Hindlimb muscle (tissue), 1 donor: Measurements from ENCODE around the gene CYCS. TPM values are rescaled to one million over a fixed set of nuclear protein-coding genes. Genes with fewer than 3 reads are reported as not detected.

ENCODE experiments used
- polyA plus RNA-seq: library from polyadenylated mRNA; unstranded; fragments of 120-200 nt; gene quantifications from one replicate; pipeline ENCODE4 v1.2.1, GENCODE V29; 2013; ENCODE audit not compliant: insufficient read length

The CYCS gene
- polyA plus RNA-seq, 1 donor: 115 TPM

Other genes starting within 250 kb of the CYCS start
- gene OSBPL3, start 145.1 kb downstream of the CYCS start, polyA plus RNA-seq: 3.1 TPM
- gene NPVF, start 103.2 kb upstream of the CYCS start, polyA plus RNA-seq: not detected